GM18907 (cell line): Measurements from ENCODE around the gene LIMK2.

Source experiments
- ATAC-seq: cut with Tn5 transposase; IDR thresholded peaks from one replicate; pipeline ENCODE4 v1.9.1; 2021; ENCODE audit warnings: mild to moderate bottlenecking, moderate library complexity; ENCODE audit not compliant: unreplicated experiment

Gene LIMK2

GRCh38 chr22:31327806-31328543 is 115.9 kb downstream of the LIMK2 start:
- no peak for ATAC-seq

GRCh38 chr22:31328544-31328960 is 116.5 kb downstream of the LIMK2 start:
- no peak for ATAC-seq

GRCh38 chr22:31329029-31329428 is 116.9 kb downstream of the LIMK2 start:
- no peak for ATAC-seq
